MCF 10A (cell line): ENCODE results near the gene BRDT. TPM values are rescaled to one million over a fixed set of nuclear protein-coding genes. Genes with fewer than 3 reads are reported as not detected.

Experiments used
- Bru-seq: library from RNA; stranded (reverse); fragments of 400-500 nt; gene quantifications from one replicate; lab custom pipeline; 2021; lab: Mats Ljungman, UMichigan
- BruChase-seq, 2 experiments: library from RNA; stranded (reverse); fragments of 400-500 nt; gene quantifications; one replicate each; lab custom pipeline; 2021; lab: Mats Ljungman, UMichigan
- BruUV-seq: library from RNA; stranded (reverse); fragments of 400-500 nt; replicated peaks from 2 replicates; lab custom pipeline; 2021; lab: Mats Ljungman, UMichigan
- CTCF ChIA-PET: fragments of 300-600 bp; sonication (Branson Sonifier 250); formaldehyde crosslinking; extraction: SDS; loops from one replicate; lab custom pipeline; 2021; ENCODE audit warnings: antibody characterized with exemption, inconsistent platforms; lab: Yijun Ruan, JAX
- POLR2A ChIA-PET: fragments of 300-600, 350-650 bp; sonication (Branson Sonifier 250); formaldehyde crosslinking; extraction: SDS; loops from one replicate; lab custom pipeline; 2020; ENCODE audit warnings: antibody characterized with exemption, inconsistent platforms; lab: Yijun Ruan, JAX
- DNase-seq: peaks from one replicate; pipeline ENCODE4 v3.0.0-alpha.2; 2018; ENCODE audit not compliant: unreplicated experiment
- H3K27ac Mint-ChIP-seq: one replicate; pipeline ENCODE4 v1.8.0; 2022; ENCODE audit warnings: mild to moderate bottlenecking, low read depth, mixed read lengths; ENCODE audit not compliant: unreplicated experiment
- H3K27me3 Mint-ChIP-seq: one replicate; pipeline ENCODE4 v1.8.0; 2022; ENCODE audit warnings: mixed read lengths; ENCODE audit not compliant: insufficient read depth, unreplicated experiment
- H3K36me3 Mint-ChIP-seq: one replicate; pipeline ENCODE4 v1.8.0; 2022; ENCODE audit warnings: mild to moderate bottlenecking, moderate library complexity, mixed read lengths; ENCODE audit not compliant: insufficient read depth, unreplicated experiment
- H3K4me1 Mint-ChIP-seq: one replicate; pipeline ENCODE4 v1.8.0; 2022; ENCODE audit warnings: mixed read lengths; ENCODE audit not compliant: insufficient read depth, unreplicated experiment
- H3K4me3 Mint-ChIP-seq: one replicate; pipeline ENCODE4 v1.8.0; 2022; ENCODE audit warnings: mild to moderate bottlenecking, moderate library complexity, mixed read lengths; ENCODE audit not compliant: unreplicated experiment
- H3K9me3 Mint-ChIP-seq: one replicate; pipeline ENCODE4 v1.8.0; 2022; ENCODE audit warnings: mixed read lengths; ENCODE audit not compliant: unreplicated experiment
- CTCF ChIP-seq: fragments of 200-600 bp; IDR thresholded peaks from one replicate; pipeline ENCODE4 v1.8.0; 2022; ENCODE audit warnings: antibody characterized with exemption, mild to moderate bottlenecking; ENCODE audit not compliant: unreplicated experiment
- intact Hi-C: fragments of 100-400 bp; cut with micrococcal nuclease; formaldehyde crosslinking; loops from 2 replicates; pipeline ENCODE4 v1.14.1; 2022
- long read RNA-seq: library from polyadenylated mRNA; stranded (forward); transcript quantifications from one replicate; pipeline ENCODE4 v2.0.0, GENCODE V29; 2022
- total RNA-seq: library from RNA; stranded (reverse); gene quantifications from 2 replicates; pipeline ENCODE4 v1.2.3, GENCODE V29; 2022

The BRDT gene
- total RNA-seq = not detected in 2 replicates
- Bru-seq, nascent RNA = percentile 3 among the genes with signal in this experiment
- not detected for BruChase-seq, experiment 1, labeled RNA remaining after a 6-hour chase
- BruChase-seq, experiment 2, labeled RNA remaining after a 2-hour chase = not detected
- long read RNA-seq = 0 reads

DNA sequence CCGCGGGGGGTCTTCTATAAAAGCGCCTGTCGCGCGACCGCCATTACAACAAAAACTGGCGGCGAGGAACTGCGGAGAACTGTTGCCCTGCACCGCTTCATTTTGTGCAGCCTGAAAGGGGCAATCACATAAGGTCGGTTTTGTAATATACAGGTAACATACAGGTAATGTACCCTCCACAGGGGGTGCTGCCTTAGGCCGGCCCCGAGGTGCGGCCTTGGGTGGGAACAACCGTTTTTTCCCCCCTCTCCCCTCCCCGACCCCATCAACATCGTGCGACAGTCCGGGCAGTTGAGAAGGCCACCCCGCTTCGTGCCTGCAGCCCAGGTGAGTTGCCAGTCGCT, at the start of gene BRDT:
Gene BRDT (plus strand): TSS at position 46 of the 344 bp plus-strand sequence. CDS start 13,354 bp downstream, outside the sequence.
- ChIA-PET POLR2A (no interaction called here), CTCF (no interaction called here)
- H3K27me3 Mint-ChIP-seq = no peaks in the 10 kb centered on the region
- intact Hi-C loops = no loop called here
- no peaks in the 10 kb centered on the region for H3K36me3 Mint-ChIP-seq
- no peaks in the 10 kb centered on the region for H3K9me3 Mint-ChIP-seq
- BruUV-seq = no TSS peak
- H3K27ac Mint-ChIP-seq = no peak within 1 kb of the TSS
- no peak within 1 kb of the TSS for H3K4me3 Mint-ChIP-seq
- H3K4me1 Mint-ChIP-seq = no peaks in the 10 kb centered on the region
- no peak for DNase-seq
- no peak for TF ChIP-seq CTCF

DNA sequence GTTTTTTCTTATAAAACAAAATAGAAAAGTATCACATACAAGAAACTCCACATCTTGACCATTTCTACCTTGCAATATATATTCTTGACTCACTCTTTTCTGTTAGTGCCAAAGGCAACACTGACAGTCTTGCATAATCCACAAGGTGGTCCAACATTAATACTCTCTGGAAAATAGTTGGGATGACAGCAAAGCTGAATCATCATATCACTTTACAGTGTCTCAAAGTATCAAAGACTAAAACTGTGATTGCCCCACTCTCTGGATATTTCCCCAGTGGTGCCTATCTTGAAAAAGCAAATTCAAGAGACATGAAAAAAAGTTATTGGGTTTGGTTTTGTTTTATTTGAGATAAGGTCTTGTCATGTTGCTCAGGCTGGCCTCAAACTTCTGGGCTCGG, 48.6 kb upstream of the BRDT start:
- Mint-ChIP-seq H3K4me3 (no peak overlapping the region), H3K36me3 (no peaks in the 10 kb centered on the region), H3K27ac (no peak overlapping the region), H3K27me3 (no peaks in the 10 kb centered on the region), H3K9me3 (no peaks in the 10 kb centered on the region), H3K4me1 (peaks cover 11% of the 10 kb centered on the region)
- POLR2A ChIA-PET = interaction anchor here (0.6 to 2.5 kb wide), 11 partner anchors 10 to 372 kb away, joined by 3 to 28 read pairs (median 4); partner anchors contain the start of gene TGFBR3
- peak; percentile 95 for DNase-seq
- intact Hi-C loops = no loop called here
- TF ChIP-seq CTCF = no peak
- no TSS peak for BruUV-seq
- CTCF ChIA-PET = interaction anchor here (0.7 to 1.7 kb wide), 6 partner anchors 16 to 393 kb away, joined by 3 to 8 read pairs (median 4); no protein-coding TSS in a partner anchor

- no peaks in the 10 kb centered on the region for H3K36me3 Mint-ChIP-seq
- H3K4me1 Mint-ChIP-seq = peaks cover 11% of the 10 kb centered on the region
- H3K9me3 Mint-ChIP-seq = no peaks in the 10 kb centered on the region
- DNase-seq = no peak
- H3K27ac Mint-ChIP-seq = no peak overlapping the region
- no peak overlapping the region for H3K4me3 Mint-ChIP-seq
- TF ChIP-seq CTCF = no peak
- intact Hi-C loops = no loop called here
- POLR2A ChIA-PET = interaction anchor here (0.6 to 2.5 kb wide), 10 partner anchors 10 to 371 kb away, joined by 3 to 28 read pairs (median 6); partner anchors contain the start of gene TGFBR3
- CTCF ChIA-PET = interaction anchor here (0.5 to 1.7 kb wide), 6 partner anchors 10 to 393 kb away, joined by 3 to 9 read pairs (median 4); no protein-coding TSS in a partner anchor
- BruUV-seq = no TSS peak
- no peaks in the 10 kb centered on the region for H3K27me3 Mint-ChIP-seq
Measured at GRCh38 chr1:91901231-91901630, 48.0 kb upstream of the BRDT start.

- DNase-seq = no peak
- BruUV-seq = no TSS peak
- no peaks in the 10 kb centered on the region for H3K27me3 Mint-ChIP-seq
- intact Hi-C loops = no loop called here
- peaks cover 6% of the 10 kb centered on the region for H3K4me1 Mint-ChIP-seq
- no peaks in the 10 kb centered on the region for H3K36me3 Mint-ChIP-seq
- ChIA-PET CTCF (no interaction called here), POLR2A (no interaction called here)
- TF ChIP-seq CTCF = no peak
- no peak overlapping the region for H3K27ac Mint-ChIP-seq
- H3K4me3 Mint-ChIP-seq = no peak overlapping the region
- H3K9me3 Mint-ChIP-seq = no peaks in the 10 kb centered on the region
Measured at GRCh38 chr1:91912266-91912665, 36.9 kb upstream of the BRDT start.
